HepG2 (cell line): ENCODE results near the gene DLG4. TPM values are rescaled to one million over a fixed set of nuclear protein-coding genes. Genes with fewer than 3 reads are reported as not detected.

Source experiments
- CEBPG ChIP-seq: IDR thresholded peaks from 2 replicates; pipeline ENCODE4 v1.6.1; 2016
- ELF1 ChIP-seq: sonication (generic); formaldehyde crosslinking; IDR thresholded peaks from 2 replicates; pipeline ENCODE4 v1.4.0; 2020; ENCODE audit warnings: missing genetic modification reagents
- EP300 ChIP-seq, 3 experiments: sonication (generic) in 1 of 3; formaldehyde crosslinking in 1 of 3; IDR thresholded peaks; 2 replicates each; pipeline versions ENCODE4 v1.5.1 to v1.6.1; 2011 to 2020; ENCODE audit warnings: low read depth in 2 of 3, low read length in 2 of 3, borderline replicate concordance in 1 of 3, improper control_type of control experiment in 1 of 3, mild to moderate bottlenecking in 1 of 3, missing genetic modification reagents in 1 of 3, moderate library complexity in 1 of 3
- ESRRA ChIP-seq: sonication (generic); formaldehyde crosslinking; IDR thresholded peaks from 2 replicates; pipeline ENCODE4 v1.5.1; 2020; ENCODE audit warnings: mild to moderate bottlenecking, low read depth, missing genetic modification reagents
- FLYWCH1 ChIP-seq: sonication (generic); formaldehyde crosslinking; IDR thresholded peaks from 2 replicates; pipeline ENCODE4 v1.8.1; 2023; ENCODE audit warnings: mild to moderate bottlenecking, missing genetic modification reagents
- GABPA ChIP-seq, 2 experiments: IDR thresholded peaks; 2 replicates each; pipeline ENCODE4 v1.6.1; 2011 to 2016; ENCODE audit warnings: low read depth in 2 of 2, low read length in 1 of 2, missing biosample characterization in 1 of 2, missing genetic modification characterization in 1 of 2
- IRF2 ChIP-seq: IDR thresholded peaks from 2 replicates; pipeline ENCODE4 v1.6.1; 2018; ENCODE audit warnings: missing genetic modification reagents, missing compliant biosample characterization
- MEIS2 ChIP-seq: sonication (generic); formaldehyde crosslinking; IDR thresholded peaks from 2 replicates; pipeline ENCODE4 v1.9.0; 2021; ENCODE audit warnings: mild to moderate bottlenecking, missing genetic modification reagents
- MIER3 ChIP-seq: IDR thresholded peaks from 2 replicates; pipeline ENCODE4 v1.6.1; 2016; ENCODE audit warnings: missing compliant biosample characterization, borderline replicate concordance
- NCOA2 ChIP-seq: sonication (generic); formaldehyde crosslinking; IDR thresholded peaks from 2 replicates; pipeline ENCODE4 v1.8.0; 2022; ENCODE audit warnings: inconsistent platforms
- RBFOX2 ChIP-seq: fragments of 200-400 bp; formaldehyde crosslinking; IDR thresholded peaks from 2 replicates; pipeline ENCODE4 v1.6.1; 2017; ENCODE audit warnings: low read depth, mild to moderate bottlenecking, low read length
- RERE ChIP-seq: IDR thresholded peaks from 2 replicates; pipeline ENCODE4 v1.6.1; 2016; ENCODE audit warnings: low read depth, missing genetic modification reagents, missing compliant biosample characterization
- SALL1 ChIP-seq: sonication (generic); formaldehyde crosslinking; IDR thresholded peaks from 2 replicates; pipeline ENCODE4 v1.8.0; 2022; ENCODE audit warnings: mild to moderate bottlenecking, missing genetic modification reagents
- TP53 ChIP-seq: sonication (generic); formaldehyde crosslinking; conservative IDR thresholded peaks from 2 replicates; pipeline ENCODE4 v1.4.0; 2020; ENCODE audit warnings: missing genetic modification reagents
- ZKSCAN1 ChIP-seq: fragments of 150-350 bp; IDR thresholded peaks from 2 replicates; pipeline ENCODE4 v1.6.1; 2014; ENCODE audit warnings: low read length
- ZNF577 ChIP-seq: sonication (generic); formaldehyde crosslinking; IDR thresholded peaks from 2 replicates; pipeline ENCODE4 v1.4.0; 2020; ENCODE audit warnings: mild to moderate bottlenecking, low read depth, missing genetic modification reagents, borderline replicate concordance
- ZSCAN25 ChIP-seq: sonication (generic); formaldehyde crosslinking; IDR thresholded peaks from 2 replicates; pipeline ENCODE4 v1.8.0; 2022; ENCODE audit warnings: mild to moderate bottlenecking, missing genetic modification reagents
- polyA plus RNA-seq, 8 experiments: library from polyadenylated mRNA; depleted of rRNA in 3 of 8; stranded (reverse) in 7 of 8; unstranded in 1 of 8; fragments of >200 nt; fragmentation: Illumina TruSeq in 4 of 8; extraction: Trizol in 4 of 8; gene quantifications; 2 replicates each; pipeline versions ENCODE4 v1.2.1 to v1.2.3, GENCODE V29; 2011 to 2016; ENCODE audit warnings: low read depth in 4 of 8, missing spikeins in 1 of 8, mixed read lengths in 1 of 8; ENCODE audit not compliant: insufficient read depth in 1 of 8
- total RNA-seq, 5 experiments: library from RNA; depleted of rRNA; stranded (reverse); fragments of >200 nt; fragmentation: Illumina TruSeq; extraction: Trizol; gene quantifications; 2 replicates each; pipeline ENCODE4 v1.2.3, GENCODE V29; 2016; ENCODE audit warnings: low read depth in 1 of 5
- TF ChIP-seq, protein P1 (sequence below): IDR thresholded peaks from 2 replicates; pipeline ENCODE4 v1.4.0; 2020; ENCODE audit warnings: mild to moderate bottlenecking, missing genetic modification reagents

Gene DLG4
- total and polyA plus RNA-seq, 2 of the 13 experiments (the other 11 are each of a cell fraction or from before 2014, with no cell fraction given), result 0.71 to 4.3 TPM

DNA sequence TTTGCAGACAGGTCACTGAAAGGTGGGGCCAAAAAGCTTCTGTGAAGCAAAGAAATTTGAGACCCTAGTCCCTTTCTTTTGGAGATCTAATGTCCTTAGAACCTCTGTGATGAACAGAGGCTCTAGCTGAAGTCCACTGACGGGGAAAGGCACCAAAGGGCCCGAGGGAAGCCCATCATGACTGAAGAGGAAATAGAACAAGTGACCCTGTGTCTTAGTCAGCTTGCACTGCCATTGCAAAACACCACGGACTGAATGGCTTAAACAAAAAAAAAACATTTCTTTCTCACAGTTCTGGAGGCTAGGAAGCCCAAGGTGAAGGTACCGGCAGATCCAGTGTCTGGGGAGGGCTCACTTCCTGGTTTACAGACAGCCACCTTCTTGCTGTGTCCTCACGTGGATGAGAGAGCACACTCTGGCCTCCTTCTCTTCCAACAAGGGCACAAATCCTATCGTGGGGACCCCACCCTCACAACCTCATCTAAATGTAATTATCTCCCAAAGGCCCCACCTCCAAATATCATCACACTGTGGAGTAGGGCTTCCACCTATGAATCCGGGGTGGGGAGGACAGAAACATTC, 80.7 kb downstream of the DLG4 start (continued):
- TF ChIP-seq RERE (CRISPR knock-in tag), result no peak
- TF ChIP-seq ZNF577, result no peak
- peak; percentile 52; the same call in 1 of the 2 replicates for TF ChIP-seq MIER3 (CRISPR knock-in tag)
- TF ChIP-seq, protein P1, sequence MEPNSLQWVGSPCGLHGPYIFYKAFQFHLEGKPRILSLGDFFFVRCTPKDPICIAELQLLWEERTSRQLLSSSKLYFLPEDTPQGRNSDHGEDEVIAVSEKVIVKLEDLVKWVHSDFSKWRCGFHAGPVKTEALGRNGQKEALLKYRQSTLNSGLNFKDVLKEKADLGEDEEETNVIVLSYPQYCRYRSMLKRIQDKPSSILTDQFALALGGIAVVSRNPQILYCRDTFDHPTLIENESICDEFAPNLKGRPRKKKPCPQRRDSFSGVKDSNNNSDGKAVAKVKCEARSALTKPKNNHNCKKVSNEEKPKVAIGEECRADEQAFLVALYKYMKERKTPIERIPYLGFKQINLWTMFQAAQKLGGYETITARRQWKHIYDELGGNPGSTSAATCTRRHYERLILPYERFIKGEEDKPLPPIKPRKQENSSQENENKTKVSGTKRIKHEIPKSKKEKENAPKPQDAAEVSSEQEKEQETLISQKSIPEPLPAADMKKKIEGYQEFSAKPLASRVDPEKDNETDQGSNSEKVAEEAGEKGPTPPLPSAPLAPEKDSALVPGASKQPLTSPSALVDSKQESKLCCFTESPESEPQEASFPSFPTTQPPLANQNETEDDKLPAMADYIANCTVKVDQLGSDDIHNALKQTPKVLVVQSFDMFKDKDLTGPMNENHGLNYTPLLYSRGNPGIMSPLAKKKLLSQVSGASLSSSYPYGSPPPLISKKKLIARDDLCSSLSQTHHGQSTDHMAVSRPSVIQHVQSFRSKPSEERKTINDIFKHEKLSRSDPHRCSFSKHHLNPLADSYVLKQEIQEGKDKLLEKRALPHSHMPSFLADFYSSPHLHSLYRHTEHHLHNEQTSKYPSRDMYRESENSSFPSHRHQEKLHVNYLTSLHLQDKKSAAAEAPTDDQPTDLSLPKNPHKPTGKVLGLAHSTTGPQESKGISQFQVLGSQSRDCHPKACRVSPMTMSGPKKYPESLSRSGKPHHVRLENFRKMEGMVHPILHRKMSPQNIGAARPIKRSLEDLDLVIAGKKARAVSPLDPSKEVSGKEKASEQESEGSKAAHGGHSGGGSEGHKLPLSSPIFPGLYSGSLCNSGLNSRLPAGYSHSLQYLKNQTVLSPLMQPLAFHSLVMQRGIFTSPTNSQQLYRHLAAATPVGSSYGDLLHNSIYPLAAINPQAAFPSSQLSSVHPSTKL (CRISPR knock-in tag), result peak; percentile 36; the same call in 1 of the 2 replicates
- TF ChIP-seq ZKSCAN1, result no peak
- 0 out of 4 replicates have a peak, but pooled peaks of 1 of the 2 experiments have one; percentile 11 for TF ChIP-seq EP300 (IDR thresholded peaks at IDR 0.05; ENCODE audit: low read depth in 2 of 2, low read length in 2 of 2)
- 0 out of 2 replicates have a peak, but pooled peaks have one; percentile 19 for TF ChIP-seq EP300 (CRISPR knock-in tag; IDR thresholded peaks at IDR 0.05; ENCODE audit: borderline replicate concordance)
- no peak for TF ChIP-seq RBFOX2
- no peak for TF ChIP-seq TP53
- no peak for TF ChIP-seq ESRRA (CRISPR knock-in tag)
- peak; percentile 70 for TF ChIP-seq ELF1
- TF ChIP-seq FLYWCH1 (CRISPR knock-in tag), result no peak
- TF ChIP-seq NCOA2 (CRISPR knock-in tag), result 0 out of 2 replicates have a peak, but pooled peaks have one; percentile 27
- TF ChIP-seq IRF2, result 0 out of 2 replicates have a peak, but pooled peaks have one; percentile 23
- TF ChIP-seq SALL1 (CRISPR knock-in tag), result peak; percentile 41; the same call in 1 of the 2 replicates
- no peak for TF ChIP-seq GABPA (IDR thresholded peaks at IDR 0.05; ENCODE audit: low read depth, low read length)
- TF ChIP-seq GABPA (CRISPR knock-in tag; IDR thresholded peaks at IDR 0.05; ENCODE audit: low read depth), result no peak
- TF ChIP-seq CEBPG, result peak; percentile 75
- 0 out of 2 replicates have a peak, but pooled peaks have one; percentile 29 for TF ChIP-seq ZSCAN25
- no peak for TF ChIP-seq MEIS2
